ENCODE measurements around the gene SNED1.

Gene SNED1

DNA sequence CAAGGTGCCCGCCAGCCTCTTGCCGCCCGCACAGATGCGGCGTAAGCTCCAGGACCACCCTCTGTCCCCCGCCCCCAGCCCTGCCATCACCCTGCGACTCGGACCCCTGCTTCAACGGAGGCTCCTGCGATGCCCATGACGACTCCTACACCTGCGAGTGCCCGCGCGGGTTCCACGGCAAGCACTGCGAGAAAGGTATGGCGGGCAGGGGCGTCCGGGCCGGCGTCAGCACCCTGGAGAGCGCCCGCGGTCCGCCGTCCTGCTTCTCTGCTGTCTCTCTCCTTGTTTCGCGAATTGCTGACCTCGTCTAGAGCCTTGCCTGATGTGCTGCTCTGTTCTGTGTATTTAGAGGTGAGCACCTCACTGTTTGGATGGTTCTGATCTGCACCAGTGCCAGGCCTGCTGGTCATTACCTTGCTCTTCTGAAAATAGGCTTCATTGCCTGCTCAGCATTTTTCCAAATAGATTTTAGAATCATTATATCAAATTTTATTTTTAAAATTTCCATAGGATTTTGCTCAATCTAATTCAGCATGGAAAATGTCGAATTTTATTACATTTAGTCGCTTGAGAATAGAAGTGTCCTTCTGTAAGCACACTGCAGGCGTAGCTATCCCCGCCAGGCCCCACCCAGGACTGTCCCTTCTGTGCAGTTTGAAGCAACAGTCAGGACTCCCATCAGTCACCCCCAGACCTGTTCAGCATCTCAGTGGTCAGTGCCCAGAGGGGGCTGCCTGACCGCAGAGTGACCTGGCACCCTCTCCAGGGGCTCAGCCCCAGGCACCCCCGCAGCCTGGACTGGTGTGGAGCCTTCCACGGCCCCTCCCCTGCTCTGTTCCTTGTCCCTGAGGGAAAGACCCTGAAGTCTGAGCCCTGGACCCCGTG, 51.6 kb downstream of the SNED1 start:
- DNase-seq: no peak

DNA sequence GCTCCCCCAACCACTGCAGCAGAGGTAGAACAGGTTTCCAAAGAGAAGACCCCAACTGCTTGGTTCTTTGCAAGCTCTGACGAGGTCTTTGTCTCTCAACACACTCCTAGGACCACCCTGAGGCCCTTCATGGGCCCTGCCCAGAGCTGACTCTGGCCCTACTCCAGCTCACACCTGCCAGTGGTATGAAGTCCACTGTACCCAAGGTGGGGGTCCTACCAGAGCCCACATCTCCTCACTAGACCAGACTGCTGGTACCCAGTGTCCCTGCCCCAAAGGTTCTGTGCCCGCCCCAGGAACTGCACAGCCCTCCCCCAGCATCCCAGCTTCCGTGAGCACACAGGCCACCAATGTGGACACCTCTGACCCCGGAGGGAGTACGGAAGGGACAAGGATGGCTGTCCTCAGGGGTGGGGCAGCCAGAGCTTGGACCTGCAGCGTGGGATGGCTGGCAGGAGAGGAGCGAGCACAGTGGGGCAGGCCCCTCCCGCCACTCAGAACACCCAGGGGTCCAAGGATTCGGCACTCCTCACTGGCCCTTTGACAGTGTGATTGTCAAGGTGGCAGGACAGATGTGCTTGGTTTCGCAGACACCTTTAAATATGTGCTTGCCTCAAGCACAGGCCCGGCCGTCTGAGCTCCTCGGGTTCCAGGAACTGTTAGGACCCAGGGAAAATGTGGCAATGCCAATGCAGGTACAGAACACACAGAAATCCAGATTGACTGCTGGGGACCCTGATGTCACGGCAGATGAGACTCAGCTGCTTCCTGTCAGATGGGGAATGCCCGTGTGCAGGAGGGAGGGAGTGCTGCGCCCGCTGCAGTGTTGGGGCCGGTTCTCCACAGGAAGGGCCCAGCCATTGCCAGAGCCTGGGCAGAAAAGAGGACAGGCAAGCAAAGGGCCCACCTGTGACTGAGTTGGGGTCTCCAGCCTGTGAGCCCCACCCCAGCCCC, 52.5 kb downstream of the SNED1 start:
- no peak for DNase-seq

DNA sequence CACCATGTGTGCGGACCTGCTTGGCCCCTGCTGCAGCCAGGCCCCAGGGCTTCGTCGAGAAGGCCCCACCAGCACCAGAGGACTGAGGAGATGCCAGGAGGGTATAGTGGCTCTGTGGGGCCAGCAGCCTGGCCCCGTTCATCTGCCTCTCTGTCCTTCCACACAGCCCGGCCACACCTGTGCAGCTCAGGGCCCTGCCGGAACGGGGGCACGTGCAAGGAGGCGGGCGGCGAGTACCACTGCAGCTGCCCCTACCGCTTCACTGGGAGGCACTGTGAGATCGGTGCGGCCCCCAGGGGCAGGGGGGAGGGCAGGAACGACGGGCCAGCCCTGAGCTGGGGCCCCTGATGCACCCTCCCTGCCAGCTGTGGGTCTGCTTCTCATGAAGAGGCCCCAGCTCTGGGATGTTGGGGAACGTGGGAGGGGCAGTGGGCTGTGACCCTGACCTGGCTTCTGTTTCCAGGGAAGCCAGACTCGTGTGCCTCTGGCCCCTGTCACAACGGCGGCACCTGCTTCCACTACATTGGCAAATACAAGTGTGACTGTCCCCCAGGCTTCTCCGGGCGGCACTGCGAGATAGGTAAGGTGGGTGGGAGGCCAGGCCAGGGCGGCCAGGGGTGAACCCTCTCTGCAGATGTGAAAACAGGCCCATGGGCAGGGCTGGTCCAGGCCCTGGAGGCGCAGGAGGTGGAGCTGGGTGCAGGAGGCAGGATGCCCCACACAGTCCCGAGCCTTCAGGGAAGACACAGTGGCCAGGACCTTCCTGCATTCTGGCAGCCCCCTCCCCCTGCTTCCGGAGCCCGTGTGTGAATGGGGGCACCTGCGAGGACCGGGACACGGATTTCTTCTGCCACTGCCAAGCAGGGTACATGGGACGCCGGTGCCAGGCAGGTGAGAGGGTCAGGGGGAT, 53.4 kb downstream of the SNED1 start:
- no peak for DNase-seq

DNA sequence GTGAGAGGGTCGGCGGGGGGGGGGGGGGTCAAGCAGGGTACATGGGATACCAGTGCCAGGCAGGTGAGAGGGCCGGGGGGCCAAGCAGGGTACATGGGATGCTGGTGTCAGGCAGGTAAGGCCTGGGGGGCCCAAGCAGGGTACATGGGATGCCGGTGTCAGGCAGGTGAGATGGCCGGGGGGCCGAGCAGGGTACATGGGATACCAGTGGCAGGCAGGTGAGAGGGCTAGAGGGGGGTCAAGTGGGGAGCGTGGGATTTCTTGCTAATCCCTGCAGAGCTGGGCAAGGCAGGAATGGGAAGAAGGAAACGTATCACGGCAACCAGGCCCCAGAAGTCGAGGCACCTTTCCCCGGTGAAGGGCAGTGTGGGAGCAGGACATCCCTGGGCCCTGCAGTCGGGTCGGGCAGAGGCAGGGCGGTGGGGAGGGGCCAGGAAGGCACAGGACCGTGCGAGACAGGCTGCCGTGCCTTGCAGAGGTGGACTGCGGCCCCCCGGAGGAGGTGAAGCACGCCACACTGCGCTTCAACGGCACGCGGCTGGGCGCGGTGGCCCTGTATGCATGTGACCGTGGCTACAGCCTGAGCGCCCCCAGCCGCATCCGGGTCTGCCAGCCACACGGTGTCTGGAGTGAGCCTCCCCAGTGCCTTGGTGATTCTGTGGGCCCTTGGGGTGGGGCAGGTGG, 54.4 kb downstream of the SNED1 start:
- DNase-seq: no peak

DNA sequence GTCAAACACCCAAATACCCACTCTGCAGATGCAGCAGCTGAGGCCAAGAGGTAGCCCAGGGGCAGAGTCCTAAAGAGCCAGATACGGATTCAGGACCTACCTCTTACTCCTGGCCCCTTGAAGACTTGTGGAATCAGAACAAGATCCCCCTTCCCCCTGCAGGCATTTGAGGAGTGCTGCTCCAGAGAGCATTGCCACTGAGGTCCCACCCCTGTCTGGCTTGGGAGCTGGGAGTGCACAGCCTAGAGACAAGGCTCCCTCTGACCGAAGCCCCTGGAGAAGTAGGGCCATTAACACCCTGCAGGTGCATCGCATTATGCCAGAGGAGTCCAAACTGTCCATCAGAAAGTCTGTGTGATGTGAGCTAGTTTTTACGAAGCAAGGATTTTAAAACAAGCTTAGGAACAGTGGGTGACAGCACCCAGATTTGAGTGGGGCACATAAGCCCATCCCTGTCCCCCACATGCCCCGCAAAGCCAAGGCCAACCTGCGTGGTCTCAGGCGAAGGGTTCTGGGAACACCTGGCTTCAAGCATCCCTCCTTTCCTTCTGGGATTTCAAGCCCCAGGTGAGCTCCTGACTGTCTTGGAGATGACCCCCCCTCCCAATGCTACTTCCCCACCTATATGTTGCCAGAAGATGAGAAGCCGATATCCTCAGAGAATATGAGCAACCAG, 55.3 kb downstream of the SNED1 start:
- no peak for DNase-seq

DNA sequence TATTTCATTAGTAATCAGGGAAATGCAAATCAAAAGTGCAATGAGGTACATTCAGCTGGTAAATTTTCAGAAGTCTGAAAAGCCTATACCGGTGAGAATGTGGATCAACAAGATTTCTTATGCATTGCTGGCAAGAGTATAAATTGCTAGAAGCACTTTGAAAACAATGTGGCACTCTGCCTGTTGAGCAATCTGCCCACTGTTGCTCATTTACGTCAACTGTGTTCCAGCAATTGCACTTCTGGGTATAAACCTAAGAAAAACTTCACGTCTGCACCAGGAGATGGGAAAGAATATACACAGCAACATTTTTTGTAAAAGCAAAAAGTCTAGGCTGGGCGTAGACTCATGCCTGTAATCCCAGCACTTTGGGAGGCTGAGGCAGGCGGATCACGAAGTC, 62.9 kb downstream of the SNED1 start:
- DNase-seq: no peak

DNA sequence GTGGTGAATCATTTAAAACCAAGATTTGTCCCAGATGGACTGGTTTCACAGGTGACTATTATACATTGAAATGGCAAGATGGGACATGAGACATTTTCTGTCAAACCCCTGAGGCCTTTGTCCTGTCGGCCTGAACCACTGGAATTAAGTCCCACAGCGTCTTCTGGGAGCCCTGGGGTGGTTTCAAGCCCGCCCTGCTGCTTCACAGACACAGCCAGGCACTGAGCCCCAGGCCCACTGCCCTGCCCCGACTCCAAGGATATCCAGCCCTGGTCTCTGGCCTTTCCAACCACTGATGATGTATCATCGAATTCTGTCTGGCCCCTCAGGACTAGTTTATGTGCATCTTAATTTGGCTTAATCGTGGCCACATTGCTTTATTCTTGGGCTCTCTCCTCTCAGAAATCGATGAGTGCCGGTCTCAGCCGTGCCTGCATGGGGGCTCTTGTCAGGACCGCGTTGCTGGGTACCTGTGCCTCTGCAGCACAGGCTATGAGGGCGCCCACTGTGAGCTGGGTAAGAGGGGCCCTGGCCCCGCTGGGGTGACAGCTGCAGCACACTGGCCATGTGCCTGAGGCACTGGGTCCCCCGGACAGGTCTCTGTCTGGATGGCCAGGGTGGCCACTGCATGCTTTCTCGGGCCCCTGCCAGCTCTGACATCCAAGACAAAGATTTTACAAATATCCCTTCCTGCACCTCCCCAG, 64.1 kb downstream of the SNED1 start:
- DNase-seq: no peak

DNA sequence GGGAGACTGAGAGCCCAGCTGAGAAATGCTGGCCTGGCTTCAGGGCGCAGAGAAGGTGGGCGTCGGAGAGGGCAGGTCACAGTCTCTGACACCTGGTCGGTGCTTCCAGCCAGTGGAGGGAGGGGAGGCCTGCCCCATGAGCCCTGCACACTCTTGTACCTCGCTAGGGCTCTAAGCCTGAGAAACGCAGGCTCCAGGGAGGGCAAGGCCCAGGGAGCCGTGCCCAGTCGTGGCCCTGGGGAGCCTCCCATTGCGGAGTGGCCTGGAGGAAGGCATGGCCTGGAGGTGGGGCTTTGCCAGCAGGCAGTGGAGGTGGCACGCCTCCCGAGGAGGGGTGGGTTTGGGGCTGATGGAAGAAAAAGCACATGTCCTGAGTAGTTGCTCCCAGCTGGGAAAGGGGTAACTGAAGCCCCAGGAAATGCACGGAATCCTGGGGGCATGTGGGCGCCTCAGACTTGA, 64.7 kb downstream of the SNED1 start:
- DNase-seq: no peak

DNA sequence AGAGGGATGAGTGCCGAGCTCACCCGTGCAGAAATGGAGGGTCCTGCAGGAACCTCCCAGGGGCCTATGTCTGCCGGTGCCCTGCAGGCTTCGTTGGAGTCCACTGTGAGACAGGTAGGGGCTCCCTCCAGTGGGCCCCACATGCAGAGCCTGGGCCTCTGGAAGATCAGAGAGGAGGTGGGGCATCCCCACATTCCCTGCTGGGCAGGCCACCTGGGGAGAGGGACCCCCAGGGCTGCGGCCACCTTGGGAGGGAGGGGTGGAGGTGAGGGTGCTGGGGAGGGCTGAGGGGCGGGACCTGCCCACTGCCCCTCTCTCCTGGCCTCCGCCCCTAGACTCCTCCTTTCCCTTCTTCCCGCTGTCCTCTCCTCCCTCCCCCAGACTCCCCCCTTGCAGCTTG, 65.2 kb downstream of the SNED1 start:
- DNase-seq: no peak

DNA sequence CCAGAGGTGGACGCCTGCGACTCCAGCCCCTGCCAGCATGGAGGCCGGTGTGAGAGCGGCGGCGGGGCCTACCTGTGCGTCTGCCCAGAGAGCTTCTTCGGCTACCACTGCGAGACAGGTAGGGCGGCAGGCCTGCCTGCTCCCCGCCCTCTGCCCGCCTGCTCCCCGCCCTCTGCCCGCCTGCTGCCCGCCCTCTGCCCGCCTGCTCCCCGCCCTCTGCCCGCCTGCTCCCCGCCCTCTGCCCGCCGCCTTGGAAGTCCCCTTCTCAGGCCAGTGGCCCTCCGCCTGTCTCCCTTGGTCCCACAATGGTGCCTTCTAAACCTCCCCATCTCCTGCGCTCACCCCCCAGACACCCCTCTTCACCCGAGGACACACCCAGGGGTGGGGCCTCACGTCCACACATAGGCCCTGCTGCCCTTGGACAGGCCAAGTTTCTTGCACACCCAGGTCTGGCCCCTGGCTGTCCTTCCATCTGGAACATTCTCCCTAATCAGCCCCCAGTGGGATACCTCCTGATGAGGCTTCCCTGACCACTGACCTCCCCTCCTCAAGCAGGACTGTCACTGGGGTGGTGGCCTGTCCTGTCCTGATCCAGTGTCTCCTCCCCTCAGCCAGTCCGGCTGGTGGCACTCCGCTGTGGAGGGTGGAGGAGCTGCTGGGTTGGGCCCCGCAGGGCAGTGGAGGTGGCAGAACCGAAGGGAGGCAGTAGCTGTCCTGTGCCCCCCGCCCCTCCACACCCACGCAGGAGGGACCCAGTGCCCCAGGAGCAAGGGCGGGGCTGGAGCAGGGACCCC, 65.8 kb downstream of the SNED1 start:
- no peak for DNase-seq

DNA sequence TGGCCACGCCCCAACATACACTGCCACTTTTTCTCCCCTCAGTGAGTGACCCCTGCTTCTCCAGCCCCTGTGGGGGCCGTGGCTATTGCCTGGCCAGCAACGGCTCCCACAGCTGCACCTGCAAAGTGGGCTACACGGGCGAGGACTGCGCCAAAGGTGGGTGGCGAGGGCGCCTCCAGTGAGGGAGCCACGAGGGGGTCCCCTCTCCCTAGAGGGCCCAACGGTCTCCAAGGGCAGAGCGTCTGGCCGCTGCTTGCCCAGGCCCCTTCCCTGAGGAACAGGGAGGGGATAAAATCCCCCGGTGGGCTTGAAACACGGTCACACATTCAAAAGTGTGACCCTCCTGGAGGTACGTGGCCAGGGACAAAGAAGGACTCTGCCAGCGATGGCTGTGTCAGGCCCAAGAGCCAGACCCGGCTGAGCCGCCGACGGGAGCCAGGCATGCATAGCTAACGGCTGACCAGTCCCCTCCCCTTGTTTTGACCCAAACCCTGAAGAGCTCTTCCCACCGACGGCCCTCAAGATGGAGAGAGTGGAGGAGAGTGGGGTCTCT, 66.5 kb downstream of the SNED1 start:
- no peak for DNase-seq

DNA sequence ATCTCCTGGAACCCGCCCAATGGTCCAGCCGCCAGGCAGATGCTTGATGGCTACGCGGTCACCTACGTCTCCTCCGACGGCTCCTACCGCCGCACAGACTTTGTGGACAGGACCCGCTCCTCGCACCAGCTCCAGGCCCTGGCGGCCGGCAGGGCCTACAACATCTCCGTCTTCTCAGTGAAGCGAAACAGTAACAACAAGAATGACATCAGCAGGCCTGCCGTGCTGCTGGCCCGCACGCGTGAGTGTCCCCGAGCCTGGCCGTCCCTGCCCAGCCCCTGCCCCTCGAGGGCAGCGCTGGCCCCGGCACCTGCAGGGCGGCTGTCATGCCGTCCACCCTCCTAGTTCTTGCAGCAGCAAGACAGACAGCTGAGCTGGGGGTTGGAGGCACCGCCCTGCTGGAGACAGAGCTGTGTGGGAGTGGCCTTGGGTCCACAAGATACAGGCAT, 67.0 kb downstream of the SNED1 start:
- no peak for DNase-seq

DNA sequence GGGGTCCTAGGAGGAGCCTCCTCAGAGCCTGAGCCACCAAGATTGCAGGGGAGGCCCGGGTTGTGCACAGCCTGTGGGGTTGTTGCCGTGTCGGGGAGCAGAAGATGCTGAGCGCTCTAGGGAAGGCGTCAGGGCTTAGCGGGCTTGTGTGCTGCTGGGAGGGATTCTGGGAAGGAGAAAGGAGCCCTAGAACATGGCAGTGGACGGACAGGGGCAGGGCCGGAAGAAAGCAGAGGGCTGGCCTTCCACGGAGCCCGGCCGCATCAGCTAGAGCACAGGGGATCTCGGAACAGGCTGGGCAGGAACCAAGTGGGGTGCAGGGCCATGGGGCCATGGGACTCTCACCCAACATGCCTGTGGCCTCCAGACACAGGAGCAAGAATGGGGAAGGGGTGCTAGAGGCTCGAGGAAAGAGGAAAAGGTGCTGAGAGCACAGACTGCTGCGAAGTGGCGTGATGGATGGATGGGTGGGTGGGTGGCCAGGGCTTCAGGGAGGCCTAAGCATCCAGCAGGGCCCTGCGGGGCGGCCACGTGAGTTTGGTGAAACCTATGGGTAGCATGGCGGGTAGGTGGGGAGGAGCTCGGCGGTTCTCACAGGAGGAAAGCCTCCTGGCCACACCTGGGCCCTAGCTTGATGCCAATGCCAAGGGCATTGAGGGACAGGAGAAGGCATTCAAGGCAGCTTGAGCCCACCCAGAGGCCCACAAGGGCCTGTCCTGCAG, 67.9 kb downstream of the SNED1 start:
- no peak for DNase-seq

DNA sequence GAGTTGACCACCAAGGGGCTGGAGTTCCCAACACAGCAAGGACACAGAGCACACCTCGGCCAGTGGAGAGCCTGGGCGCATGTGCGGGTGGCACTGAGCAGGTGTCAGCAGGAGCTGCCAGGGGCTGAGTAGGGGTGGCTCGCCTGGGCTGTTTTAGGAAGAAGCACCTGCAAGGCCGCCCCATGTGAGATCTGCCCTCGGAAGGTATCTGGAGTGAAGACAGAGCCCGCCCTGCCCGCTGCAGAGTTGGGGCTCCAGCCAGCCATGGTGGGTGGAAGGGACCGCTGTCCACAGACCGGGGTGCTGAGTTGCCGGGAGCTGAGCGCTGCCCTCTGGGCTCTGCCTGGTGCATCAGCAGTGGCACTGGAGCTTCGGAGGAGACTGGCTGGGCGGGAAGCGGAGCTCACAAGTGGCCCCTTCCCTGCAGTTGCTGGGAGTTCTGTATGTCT, 68.5 kb downstream of the SNED1 start:
- DNase-seq: no peak

DNA sequence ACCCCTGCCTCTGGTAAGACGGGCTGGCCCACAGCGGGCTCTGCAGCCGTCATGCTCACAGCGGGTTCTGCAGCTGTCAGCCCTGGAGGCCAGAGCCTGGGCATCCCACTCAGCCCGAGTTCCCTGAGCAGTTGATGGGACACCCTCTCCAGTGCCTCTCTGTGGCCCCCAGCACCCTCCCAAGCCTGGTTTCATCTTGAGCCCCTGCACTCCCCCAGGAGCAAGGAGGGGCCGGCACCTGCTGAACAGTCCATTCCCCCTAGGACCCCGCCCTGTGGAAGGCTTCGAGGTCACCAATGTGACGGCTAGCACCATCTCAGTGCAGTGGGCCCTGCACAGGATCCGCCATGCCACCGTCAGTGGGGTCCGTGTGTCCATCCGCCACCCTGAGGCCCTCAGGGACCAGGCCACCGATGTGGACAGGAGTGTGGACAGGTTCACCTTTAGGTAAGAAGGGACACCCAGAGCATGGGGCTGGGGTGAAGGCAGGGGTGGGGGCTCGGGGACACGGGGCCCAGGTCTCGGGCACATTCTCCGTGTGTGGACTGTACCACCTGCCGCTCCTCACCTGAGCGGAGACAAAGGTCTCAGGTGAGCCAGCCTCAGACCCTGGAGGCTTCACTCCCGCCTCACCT, 69.2 kb downstream of the SNED1 start:
- DNase-seq: no peak

DNA sequence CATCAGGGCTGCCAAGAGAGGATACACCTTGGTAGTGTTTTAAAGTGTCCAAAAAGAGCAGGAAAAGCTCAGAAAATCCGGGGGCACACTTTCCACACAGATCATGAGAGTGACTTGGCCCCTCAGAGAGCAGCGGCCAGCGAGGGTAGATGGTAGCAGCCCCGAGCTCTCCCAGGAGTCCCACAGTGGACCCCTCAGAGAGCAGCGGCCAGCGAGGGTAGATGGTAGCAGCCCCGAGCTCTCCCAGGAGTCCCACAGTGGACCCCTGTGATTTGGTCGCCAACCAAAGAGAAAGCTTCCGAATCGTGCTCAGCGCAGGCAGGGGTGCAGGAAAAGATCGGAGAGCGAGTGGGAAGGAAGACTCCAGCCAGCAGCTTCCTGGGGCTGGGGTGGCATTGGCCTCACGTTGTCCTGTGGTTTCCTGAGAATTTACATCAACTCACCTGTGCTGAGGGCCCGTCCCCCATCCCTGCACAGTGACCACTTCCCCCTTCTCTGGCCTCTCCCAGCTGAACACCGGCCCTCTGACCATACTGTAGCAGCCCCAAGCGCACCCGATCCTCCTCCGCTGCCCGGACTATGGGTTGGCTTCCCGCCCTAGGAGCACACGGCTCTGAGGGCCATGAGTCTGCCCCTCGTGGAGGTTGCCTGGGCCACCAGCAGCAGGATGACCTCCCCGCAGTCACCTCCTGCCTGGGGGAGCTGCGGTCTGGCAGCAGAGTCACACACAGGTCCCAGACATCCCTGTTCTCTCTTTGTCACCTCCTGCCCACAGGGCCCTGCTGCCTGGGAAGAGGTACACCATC, 69.9 kb downstream of the SNED1 start:
- DNase-seq: no peak

Data from DMS79 (cell line).